Smooth muscle cell of the brain vasculature (primary cell): ENCODE results near the gene ACYP2.
A peak's percentile ranks its signal among the peaks of the same experiment; 100 is the strongest.
"Not testable (repeated sequence)": the region's sequence is repeated elsewhere in the genome, so short reads cannot be mapped to it uniquely, and the experiment has no call there.

Source experiments
- DNase-seq: peaks from one replicate; pipeline ENCODE4 v3.0.0-alpha.2; 2012; ENCODE audit warnings: low read depth, low spot score

The ACYP2 gene

GRCh38 chr2:54097124-54097523, 18.3 kb upstream of the ACYP2 start:
- no peak for DNase-seq

DNA sequence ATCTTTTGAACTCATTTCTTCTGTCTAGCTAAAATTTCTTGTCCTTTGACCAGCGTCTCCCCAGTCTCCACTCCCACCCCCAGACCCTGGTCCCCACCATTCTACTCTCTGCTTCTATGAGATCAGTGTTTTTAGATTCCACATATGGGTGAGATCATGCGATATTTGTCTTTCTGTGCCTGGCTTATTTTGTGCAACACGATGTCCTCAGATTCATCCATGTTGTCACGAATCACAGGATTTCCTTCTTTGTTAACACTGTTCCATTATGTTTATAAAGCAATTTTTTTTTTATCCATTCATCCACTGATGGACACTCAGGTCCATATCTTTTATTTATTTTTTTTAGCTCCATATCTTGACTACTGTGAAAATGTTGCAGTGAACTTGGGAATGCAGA, 16.0 kb upstream of the ACYP2 start:
- no peak for DNase-seq

DNA sequence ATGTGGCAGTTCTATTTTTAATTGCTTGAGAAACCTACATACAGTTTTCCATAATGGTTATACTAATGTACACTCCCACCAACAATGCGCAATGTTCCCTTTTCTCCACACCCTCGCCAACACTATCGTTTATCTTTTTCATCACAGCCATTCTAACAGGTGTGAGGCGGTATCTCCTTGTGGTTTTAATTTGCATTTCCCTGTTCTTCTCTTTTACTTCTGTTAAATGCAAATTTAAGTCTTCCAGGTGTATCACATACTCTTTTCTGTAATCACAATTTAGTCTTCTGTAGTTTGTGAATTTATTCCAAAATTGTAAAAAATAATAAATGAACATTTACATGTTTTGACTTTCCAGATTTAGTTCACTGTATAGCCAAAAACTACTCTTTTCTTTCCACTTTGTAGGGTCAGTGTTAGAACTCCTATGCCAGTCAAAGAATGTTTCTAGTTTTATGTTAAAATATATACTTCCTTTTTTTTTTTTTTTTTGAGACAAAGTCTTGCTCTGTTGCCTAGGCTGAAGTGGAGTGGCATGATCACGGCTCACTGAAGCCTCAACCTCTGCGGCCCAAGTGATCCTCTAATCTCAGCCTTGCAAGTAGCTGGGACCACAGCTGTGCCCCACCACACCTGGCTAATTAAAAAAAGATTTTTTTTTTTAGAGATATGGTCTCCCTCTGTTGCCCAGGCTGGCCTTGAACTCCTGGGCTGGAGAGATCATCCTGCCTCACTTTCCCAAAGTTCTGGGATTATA, 15.4 kb upstream of the ACYP2 start:
- no peak for DNase-seq

- no peak for DNase-seq
Observed at GRCh38 chr2:54100772-54101171, 14.6 kb upstream of the ACYP2 start.

GRCh38 chr2:54103454-54104314, 11.7 kb upstream of the ACYP2 start:
- peak; percentile 74 for DNase-seq

DNA sequence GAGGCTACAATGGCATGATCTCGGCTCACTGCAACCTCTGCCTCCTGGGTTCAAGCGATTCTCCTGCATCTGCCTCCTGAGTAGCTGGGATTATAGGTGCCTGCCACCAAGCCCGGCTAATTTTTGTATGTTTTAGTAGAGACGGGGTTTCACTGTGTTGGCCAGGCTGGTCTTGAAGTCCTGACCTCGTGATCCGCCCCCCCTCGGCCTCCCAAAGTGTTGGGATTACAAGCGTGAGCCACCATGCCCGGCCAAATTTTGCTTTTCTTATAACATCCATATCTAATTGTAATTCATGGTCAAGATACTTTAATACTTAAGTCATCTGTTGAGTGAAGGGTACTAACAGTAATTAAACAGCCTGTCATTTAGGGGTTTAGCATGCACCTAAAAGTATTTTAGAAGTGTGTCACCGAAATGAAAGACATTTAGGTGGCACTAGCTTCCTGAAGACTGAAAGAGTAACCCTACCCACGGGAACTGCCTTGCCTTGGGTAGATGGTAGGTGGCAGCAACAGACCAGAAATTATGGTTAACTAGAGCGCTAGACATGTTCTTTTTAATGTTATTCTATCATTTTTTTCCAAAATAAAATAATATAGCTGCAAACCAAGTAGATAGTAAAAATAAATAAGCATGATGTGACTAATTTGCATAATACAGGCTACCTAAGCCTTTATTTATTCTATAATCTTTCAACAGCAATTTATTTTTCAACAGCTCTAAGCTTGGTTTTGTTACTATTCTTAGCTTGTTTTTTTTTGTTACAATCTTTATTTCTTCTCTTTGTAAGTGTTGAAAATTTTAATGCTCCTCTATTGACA, 8.6 kb upstream of the ACYP2 start:
- DNase-seq: no peak

GRCh38 chr2:54107455-54107764, 8.0 kb upstream of the ACYP2 start:
- no peak for DNase-seq

- no peak for DNase-seq
Observed at GRCh38 chr2:54107903-54108615, 7.4 kb upstream of the ACYP2 start.

- no peak for DNase-seq
Observed at GRCh38 chr2:54109848-54110247, 5.6 kb upstream of the ACYP2 start.

GRCh38 chr2:54114479-54114878, 936 bp upstream of the ACYP2 start:
- DNase-seq: not testable (repeated sequence)

DNA sequence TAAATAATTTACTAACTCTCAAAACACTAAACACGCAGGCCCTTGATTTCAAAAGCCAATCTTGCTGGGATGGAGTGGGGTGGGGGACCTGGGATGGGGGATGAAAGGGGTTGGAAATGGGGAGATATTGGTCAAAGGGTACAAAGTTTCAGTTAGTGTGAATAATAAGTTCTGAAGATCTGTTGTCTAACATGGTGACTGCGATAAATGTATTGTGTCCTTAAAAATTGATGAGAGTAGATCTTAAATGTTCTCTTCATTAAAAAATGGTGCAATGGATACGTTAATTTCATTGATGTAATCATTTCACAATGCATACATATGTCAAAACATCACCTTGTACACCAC, 505 bp upstream of the ACYP2 start:
- no peak for DNase-seq

- DNase-seq: not testable (repeated sequence)
Observed at GRCh38 chr2:54116598-54116997, 1.2 kb downstream of the ACYP2 start.

DNA sequence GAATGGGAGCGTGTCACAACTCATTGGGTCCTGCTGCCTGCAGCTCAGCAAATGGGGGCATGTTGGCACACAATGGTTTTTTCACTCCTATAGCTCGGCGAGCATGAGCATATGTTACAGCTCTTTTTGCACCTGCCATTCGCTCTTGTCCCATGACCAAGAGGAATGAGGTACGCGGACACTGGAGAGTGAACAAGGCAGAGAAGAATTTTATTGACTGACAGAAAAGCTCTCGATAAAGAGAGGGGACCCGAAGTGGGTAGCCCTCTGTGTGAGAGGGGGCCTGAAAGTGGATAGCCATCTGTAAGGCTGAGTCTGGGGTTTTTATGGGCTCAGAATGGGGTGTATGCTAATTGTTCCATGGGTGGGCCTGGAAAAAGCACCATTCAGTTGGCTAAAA, 5.5 kb downstream of the ACYP2 start:
- DNase-seq: no peak

- no peak for DNase-seq
Observed at GRCh38 chr2:54122171-54122935, 6.9 kb downstream of the ACYP2 start.

DNA sequence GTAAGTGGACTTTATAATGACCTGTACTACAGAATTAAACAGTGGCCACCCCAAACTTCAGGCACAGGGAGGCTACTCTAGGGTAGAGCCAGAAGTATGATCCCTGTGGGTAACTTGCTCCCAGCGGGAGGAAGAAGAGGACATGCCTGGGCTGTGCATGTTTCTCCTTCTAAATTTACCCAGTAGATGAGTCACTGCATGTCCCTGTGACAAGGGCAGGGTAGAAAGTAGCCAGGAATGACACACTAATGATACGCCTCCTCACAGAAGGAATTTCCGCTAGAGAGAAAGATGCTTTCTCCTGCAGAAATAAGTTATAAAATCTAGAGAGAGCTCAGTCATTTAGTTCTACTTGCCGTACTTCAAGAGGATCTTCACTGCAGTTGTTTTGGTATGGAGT, 7.5 kb downstream of the ACYP2 start:
- DNase-seq: no peak

DNA sequence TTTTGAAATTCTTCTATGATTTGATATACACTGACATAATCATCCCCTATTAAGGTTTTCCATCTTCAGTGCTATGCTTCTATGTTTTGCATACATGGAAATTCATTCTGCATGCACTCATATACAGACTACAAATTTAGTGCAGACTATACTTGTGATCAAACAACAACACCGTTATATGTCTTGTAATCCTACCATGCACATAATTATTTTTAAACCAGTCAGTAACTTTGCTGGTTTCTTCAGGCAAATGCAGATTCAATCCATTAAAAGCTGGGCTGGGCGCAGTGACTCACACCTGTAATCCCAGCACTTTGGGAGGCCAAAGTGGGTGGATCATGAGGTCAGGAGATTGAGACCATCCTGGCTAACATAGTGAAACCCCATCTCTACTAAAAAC, 11.8 kb downstream of the ACYP2 start:
- DNase-seq: not testable (repeated sequence)

- DNase-seq: no peak
Observed at GRCh38 chr2:54133056-54133455, 17.6 kb downstream of the ACYP2 start.

- DNase-seq: no peak
Observed at GRCh38 chr2:54139210-54139609, 23.8 kb downstream of the ACYP2 start.

DNA sequence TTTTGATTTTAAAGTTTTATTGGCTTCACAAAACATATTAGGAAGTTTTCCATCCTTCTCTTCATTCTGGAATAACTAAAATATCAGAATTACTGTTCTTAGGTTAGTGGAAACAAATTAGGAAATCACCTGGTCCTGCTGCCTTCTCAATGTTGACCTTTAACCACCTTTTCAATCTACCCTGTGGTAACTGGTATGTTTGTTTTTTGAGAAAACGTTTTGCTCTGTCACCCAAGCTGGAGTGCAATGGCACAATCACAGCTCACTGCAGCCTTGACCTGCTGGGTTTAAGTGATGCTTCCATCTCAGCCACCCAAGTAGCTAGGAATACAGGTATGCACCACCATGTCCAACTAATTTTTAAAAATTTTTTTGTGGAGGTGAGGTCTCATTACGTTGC, 28.4 kb downstream of the ACYP2 start:
- no peak for DNase-seq

DNA sequence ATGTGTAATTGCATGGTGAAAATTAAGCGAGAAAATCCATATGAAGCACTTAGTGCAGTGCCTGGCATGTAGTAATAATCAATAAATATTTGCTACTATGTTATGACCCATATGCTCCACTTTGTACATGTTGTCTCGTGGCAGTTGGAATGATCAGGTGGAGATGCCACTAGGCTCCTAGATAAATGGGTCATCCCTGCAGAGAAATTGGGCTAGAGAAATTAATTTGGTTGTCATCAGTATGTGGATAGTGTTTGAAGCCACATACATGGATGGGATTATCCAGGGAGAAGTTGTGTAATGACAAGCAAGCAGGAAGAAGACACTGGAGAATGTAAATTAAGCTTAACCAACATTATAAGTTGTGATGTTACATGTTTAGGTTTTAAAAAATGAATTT, 33.0 kb downstream of the ACYP2 start:
- DNase-seq: no peak
